Measurements from ENCODE around the gene PM20D2.

PM20D2 gene

DNA sequence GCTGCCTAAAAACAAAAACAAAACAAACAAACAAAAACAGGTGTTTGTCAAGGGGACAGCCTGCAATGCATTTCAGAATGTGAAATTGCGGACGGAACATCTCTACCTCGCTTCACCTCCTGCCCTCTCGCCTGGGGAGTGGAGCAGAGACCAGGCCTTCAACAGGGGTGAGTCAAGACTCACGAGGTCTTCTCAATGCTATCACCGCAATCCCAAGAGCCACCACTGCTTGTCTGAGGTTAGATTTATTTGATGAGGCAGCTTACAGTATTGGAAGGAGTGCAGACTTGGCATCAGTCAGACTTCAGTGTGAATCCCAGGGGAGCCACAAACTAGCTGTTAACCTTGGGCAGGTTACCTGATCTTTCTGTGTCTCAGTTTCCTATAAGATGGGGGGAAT lies 63.6 kb downstream of the PM20D2 start:
- no peak for DNase-seq

DNA sequence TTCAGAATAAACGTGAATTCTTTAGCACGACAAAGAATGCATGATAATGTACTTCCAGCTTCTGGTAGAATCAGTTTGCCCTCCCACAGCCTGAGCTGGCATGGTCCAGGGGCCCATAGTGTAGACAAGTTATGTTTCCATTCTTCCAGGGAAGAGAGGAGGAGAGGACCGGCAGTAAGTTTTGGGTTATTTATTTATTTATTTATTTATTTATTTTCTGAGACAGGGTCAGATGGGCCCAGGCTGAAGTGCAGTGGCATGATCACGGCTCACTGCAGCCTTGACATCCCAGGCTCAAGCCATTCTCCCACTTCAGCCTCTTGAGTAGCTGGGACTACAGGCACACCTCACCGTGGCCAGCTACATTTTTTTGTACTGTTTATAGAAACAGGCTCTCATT lies 66.6 kb downstream of the PM20D2 start:
- no peak for DNase-seq

DNA sequence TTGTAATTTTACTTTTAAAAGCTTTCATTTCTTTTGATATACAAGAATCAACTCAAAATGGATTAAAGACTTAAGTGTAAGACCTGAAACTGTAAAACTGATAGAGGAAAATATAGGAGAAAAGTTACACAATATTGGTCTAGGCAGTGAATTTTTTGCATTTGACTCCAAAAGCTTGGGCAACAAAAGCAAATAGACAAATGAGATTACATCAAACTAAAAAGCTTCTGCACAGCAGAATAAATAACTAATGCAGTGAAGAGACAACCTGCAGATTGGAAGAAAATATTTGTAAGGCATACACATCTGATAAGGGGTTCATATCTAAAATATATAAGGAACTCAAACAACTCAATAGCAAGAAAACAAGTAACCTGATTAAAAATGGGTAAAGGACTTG lies 68.3 kb downstream of the PM20D2 start:
- no peak for DNase-seq
